DND-41 (cell line): ENCODE data around the gene GPR34.

Source experiments
- ATAC-seq: fragments of 200-7000 bp; cut with Tn5 transposase; 3 replicates; pipeline ENCODE4 v1.9.1; 2021; ENCODE audit warnings: low read depth; ENCODE audit not compliant: insufficient read depth
- DNase-seq: peaks from one replicate; pipeline ENCODE4 v3.0.0-alpha.2; 2020
- H2AFZ ChIP-seq: 2 replicates; pipeline ENCODE4 v1.6.0; 2012; ENCODE audit warnings: low read depth, low read length
- H3K27ac ChIP-seq: 2 replicates; pipeline ENCODE4 v1.5.1; 2012; ENCODE audit warnings: low read length, inconsistent platforms
- H3K27me3 ChIP-seq: fragments of 200-600 bp; sonication (generic); 2 replicates; pipeline ENCODE4 v1.6.0; 2012; ENCODE audit warnings: low read length, mild to moderate bottlenecking, inconsistent platforms; ENCODE audit not compliant: insufficient read depth, poor library complexity
- H3K36me3 ChIP-seq: 2 replicates; pipeline ENCODE4 v1.5.1; 2012; ENCODE audit warnings: low read length, inconsistent platforms; ENCODE audit not compliant: insufficient read depth
- H3K4me1 ChIP-seq: 2 replicates; pipeline ENCODE4 v1.5.1; 2012; ENCODE audit warnings: mild to moderate bottlenecking, low read length; ENCODE audit not compliant: insufficient read depth
- H3K4me2 ChIP-seq: 2 replicates; pipeline ENCODE4 v1.6.0; 2012; ENCODE audit warnings: mild to moderate bottlenecking, moderate library complexity, low read length, inconsistent platforms; ENCODE audit not compliant: insufficient read depth
- H3K4me3 ChIP-seq, 2 experiments: fragments of 200-600 bp in 1 of 2; shearing (Covaris generic) in 1 of 2; 2 replicates each; pipeline ENCODE4 v1.5.1; 2012 to 2016; ENCODE audit warnings: inconsistent platforms in 2 of 2, low read length in 2 of 2, mild to moderate bottlenecking in 2 of 2, low read depth in 1 of 2, moderate library complexity in 1 of 2
- H3K79me2 ChIP-seq: 2 replicates; pipeline ENCODE4 v1.6.0; 2012; ENCODE audit warnings: low read length, inconsistent platforms; ENCODE audit not compliant: insufficient read depth
- H3K9ac ChIP-seq: 2 replicates; pipeline ENCODE4 v1.6.0; 2012; ENCODE audit warnings: low read depth, mild to moderate bottlenecking, inconsistent platforms, low read length, moderate library complexity
- H3K9me3 ChIP-seq: 2 replicates; pipeline ENCODE4 v1.5.1; 2012; ENCODE audit warnings: low read length, moderate library complexity, mild to moderate bottlenecking, inconsistent platforms; ENCODE audit not compliant: insufficient read depth, severe bottlenecking
- H4K20me1 ChIP-seq: 2 replicates; pipeline ENCODE4 v1.6.0; 2012; ENCODE audit warnings: low read length; ENCODE audit not compliant: insufficient read depth
- EZH2 ChIP-seq: IDR thresholded peaks from 3 replicates; pipeline ENCODE4 v1.6.1; 2012; ENCODE audit warnings: borderline replicate concordance, low read depth, mild to moderate bottlenecking, moderate library complexity, low read length, inconsistent platforms; ENCODE audit not compliant: severe bottlenecking
- TF ChIP-seq, protein P1 (sequence below): IDR thresholded peaks from 2 replicates; pipeline ENCODE4 v1.5.1; 2012; ENCODE audit warnings: borderline replicate concordance, low read length, moderate library complexity, mild to moderate bottlenecking; ENCODE audit not compliant: poor library complexity, severe bottlenecking; ENCODE audit errors: extremely low read depth

The GPR34 gene

DNA sequence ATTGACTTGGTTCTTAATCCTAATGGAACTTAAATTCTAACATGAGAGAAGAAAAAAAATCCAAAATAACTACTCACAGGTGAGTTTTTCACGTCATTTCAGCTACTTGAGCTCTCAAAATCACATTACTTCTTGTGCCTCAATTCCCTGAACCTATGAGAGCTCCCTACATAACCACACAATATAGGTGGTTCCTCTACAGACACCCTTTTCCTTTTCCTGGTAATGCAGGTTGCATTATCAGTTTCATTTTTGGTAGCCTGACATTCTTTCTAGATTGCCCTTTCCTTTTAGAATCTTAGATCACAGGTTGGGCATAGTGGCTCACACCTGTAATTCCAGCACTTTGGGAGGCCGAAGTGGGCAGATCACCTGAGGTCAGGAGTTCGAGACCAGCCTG is 4.3 kb downstream of the GPR34 start:
- no peak for TF ChIP-seq EZH2
- TF ChIP-seq, protein P1, sequence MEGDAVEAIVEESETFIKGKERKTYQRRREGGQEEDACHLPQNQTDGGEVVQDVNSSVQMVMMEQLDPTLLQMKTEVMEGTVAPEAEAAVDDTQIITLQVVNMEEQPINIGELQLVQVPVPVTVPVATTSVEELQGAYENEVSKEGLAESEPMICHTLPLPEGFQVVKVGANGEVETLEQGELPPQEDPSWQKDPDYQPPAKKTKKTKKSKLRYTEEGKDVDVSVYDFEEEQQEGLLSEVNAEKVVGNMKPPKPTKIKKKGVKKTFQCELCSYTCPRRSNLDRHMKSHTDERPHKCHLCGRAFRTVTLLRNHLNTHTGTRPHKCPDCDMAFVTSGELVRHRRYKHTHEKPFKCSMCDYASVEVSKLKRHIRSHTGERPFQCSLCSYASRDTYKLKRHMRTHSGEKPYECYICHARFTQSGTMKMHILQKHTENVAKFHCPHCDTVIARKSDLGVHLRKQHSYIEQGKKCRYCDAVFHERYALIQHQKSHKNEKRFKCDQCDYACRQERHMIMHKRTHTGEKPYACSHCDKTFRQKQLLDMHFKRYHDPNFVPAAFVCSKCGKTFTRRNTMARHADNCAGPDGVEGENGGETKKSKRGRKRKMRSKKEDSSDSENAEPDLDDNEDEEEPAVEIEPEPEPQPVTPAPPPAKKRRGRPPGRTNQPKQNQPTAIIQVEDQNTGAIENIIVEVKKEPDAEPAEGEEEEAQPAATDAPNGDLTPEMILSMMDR = no peak
- no peak overlapping the region for H3K9ac ChIP-seq
- DNase-seq (no peak), ATAC-seq (no peak)
- H3K4me1 ChIP-seq = no peaks in the 10 kb centered on the region
- no peak overlapping the region for H3K4me2 ChIP-seq
- H3K36me3 ChIP-seq = peaks cover 5% of the 10 kb centered on the region; the same call in 1 of the 2 replicates
- no peaks in the 10 kb centered on the region for H3K79me2 ChIP-seq
- no peak overlapping the region for H3K27ac ChIP-seq
- H3K27me3 ChIP-seq = no peaks in the 10 kb centered on the region
- no peaks in the 10 kb centered on the region for H3K9me3 ChIP-seq
- no peak overlapping the region for H3K4me3 ChIP-seq
- no peak overlapping the region for H2AFZ ChIP-seq
- H4K20me1 ChIP-seq = no peaks in the 10 kb centered on the region

DNA sequence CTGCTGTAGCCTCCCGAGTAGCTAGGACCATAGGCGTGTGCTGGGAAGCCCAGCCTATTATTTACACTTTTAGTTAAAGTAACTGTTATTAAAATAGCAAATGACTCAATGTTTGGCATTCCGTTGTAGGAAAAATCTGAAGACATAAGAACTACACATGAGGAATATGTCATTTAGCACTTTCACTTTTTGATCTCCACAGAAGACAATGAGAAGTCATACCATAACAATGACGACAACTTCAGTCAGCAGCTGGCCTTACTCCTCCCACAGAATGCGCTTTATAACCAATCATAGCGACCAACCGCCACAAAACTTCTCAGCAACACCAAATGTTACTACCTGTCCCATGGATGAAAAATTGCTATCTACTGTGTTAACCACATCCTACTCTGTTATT is 6.7 kb downstream of the GPR34 start:
- no peak overlapping the region for H2AFZ ChIP-seq
- no peak overlapping the region for H3K4me2 ChIP-seq
- TF ChIP-seq EZH2 = no peak
- TF ChIP-seq, protein P1 = no peak
- ATAC-seq (peak; percentile 44; the same call in 1 of the 3 replicates), DNase-seq (no peak)
- no peaks in the 10 kb centered on the region for H3K9me3 ChIP-seq
- H3K36me3 ChIP-seq = peaks cover 5% of the 10 kb centered on the region; the same call in 1 of the 2 replicates
- no peak overlapping the region for H3K4me3 ChIP-seq
- no peaks in the 10 kb centered on the region for H4K20me1 ChIP-seq
- no peak overlapping the region for H3K9ac ChIP-seq
- H3K27ac ChIP-seq = no peak overlapping the region
- no peaks in the 10 kb centered on the region for H3K4me1 ChIP-seq
- no peaks in the 10 kb centered on the region for H3K79me2 ChIP-seq
- H3K27me3 ChIP-seq = no peaks in the 10 kb centered on the region

DNA sequence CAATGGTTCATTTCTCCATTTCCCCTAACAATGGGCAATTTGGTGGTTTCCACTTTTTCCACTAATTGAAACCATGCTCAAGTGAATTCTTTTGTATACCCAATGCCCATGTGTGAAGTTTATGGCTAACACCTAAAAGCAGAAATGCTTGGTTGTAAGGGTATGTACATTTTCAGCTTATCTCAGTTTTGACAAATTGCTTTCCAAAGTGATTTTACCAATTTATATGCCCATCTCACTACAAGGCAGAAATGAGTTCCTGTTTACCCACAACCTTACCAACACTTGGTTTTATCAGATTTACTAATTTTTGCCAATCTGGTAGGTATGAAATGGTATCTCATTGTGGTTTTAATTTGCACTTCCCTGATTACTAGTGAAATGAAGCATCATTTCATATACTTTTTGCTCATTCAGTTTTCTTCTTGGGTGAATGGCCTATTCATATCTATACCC is 14.8 kb downstream of the GPR34 start:
- Histone ChIP-seq H3K4me3 (no peak overlapping the region), H4K20me1 (no peaks in the 10 kb centered on the region), H3K9ac (no peak overlapping the region), H2AFZ (no peak overlapping the region), H3K27ac (no peak overlapping the region), H3K36me3 (peaks cover 3% of the 10 kb centered on the region; the same call in 1 of the 2 replicates), H3K4me1 (peaks cover 21% of the 10 kb centered on the region), H3K9me3 (no peaks in the 10 kb centered on the region), H3K79me2 (no peaks in the 10 kb centered on the region), H3K27me3 (no peaks in the 10 kb centered on the region), H3K4me2 (no peak overlapping the region)
- DNase-seq = no peak
- ATAC-seq = no peak
- no peak for TF ChIP-seq EZH2
- TF ChIP-seq, protein P1 = no peak

DNA sequence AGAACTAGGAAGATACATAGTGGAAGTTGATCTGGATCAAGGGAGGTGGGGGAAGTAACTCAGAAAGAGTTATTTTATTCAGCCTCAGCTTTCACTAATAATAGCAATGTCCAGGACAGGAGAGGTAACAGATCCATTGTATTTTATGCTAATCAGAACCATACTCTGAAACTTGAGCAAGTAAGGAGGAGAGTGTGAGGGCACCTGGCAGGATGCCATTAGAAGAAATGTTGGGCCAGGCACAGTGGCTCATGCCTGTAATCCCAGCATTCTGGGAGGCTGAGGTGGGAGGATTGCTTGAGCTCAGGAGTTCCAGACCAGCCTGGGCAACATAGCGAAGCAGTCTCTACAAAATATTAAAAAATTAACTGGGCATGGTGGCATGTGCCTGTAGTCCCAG is 16.3 kb downstream of the GPR34 start:
- peaks cover 21% of the 10 kb centered on the region for H3K4me1 ChIP-seq
- no peak for DNase-seq
- H3K9ac ChIP-seq = no peak overlapping the region
- no peak overlapping the region for H3K4me3 ChIP-seq
- H3K36me3 ChIP-seq = peaks cover 3% of the 10 kb centered on the region; the same call in 1 of the 2 replicates
- H3K79me2 ChIP-seq = no peaks in the 10 kb centered on the region
- H2AFZ ChIP-seq = no peak overlapping the region
- H3K9me3 ChIP-seq = no peaks in the 10 kb centered on the region
- TF ChIP-seq, protein P1 = no peak
- no peak for TF ChIP-seq EZH2
- no peaks in the 10 kb centered on the region for H3K27me3 ChIP-seq
- H4K20me1 ChIP-seq = no peaks in the 10 kb centered on the region
- no peak overlapping the region for H3K4me2 ChIP-seq
- H3K27ac ChIP-seq = no peak overlapping the region
- ATAC-seq = no peak
